GM10266 (cell line): Measurements from ENCODE around the gene ZKSCAN5.
A peak's percentile ranks its signal among the peaks of the same experiment; 100 is the strongest.

Source experiments
- DNase-seq: peaks from one replicate; pipeline ENCODE4 v3.0.0; 2012; ENCODE audit errors: extremely low spot score
- TF ChIP-seq, protein P1 (sequence below): IDR thresholded peaks from 2 replicates; pipeline ENCODE4 v1.5.1; 2012; ENCODE audit warnings: mild to moderate bottlenecking, low read depth; ENCODE audit not compliant: control insufficient read depth, insufficient read depth; ENCODE audit errors: missing control alignments

The ZKSCAN5 gene

DNA sequence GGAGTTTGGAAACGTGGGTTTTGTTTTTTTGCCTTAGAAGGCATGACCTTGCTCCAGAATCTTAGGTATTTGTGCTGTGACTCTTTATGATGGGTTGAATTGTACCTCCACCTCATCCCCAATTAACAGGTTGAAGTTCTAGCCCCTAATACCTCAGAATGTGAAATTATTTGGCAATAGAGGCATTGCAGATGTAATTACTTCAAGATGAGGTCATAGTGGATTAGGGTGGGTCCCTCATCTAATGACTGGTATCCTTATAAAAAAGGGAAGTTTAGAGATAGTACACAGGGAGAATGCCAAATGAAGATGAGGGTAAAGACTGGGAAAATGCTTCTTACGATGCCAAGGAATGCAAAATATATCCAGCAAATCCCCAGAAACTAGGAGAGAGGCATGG is 50.5 kb downstream of the ZKSCAN5 start:
- TF ChIP-seq, protein P1, sequence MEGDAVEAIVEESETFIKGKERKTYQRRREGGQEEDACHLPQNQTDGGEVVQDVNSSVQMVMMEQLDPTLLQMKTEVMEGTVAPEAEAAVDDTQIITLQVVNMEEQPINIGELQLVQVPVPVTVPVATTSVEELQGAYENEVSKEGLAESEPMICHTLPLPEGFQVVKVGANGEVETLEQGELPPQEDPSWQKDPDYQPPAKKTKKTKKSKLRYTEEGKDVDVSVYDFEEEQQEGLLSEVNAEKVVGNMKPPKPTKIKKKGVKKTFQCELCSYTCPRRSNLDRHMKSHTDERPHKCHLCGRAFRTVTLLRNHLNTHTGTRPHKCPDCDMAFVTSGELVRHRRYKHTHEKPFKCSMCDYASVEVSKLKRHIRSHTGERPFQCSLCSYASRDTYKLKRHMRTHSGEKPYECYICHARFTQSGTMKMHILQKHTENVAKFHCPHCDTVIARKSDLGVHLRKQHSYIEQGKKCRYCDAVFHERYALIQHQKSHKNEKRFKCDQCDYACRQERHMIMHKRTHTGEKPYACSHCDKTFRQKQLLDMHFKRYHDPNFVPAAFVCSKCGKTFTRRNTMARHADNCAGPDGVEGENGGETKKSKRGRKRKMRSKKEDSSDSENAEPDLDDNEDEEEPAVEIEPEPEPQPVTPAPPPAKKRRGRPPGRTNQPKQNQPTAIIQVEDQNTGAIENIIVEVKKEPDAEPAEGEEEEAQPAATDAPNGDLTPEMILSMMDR: no peak
- no peak for DNase-seq

DNA sequence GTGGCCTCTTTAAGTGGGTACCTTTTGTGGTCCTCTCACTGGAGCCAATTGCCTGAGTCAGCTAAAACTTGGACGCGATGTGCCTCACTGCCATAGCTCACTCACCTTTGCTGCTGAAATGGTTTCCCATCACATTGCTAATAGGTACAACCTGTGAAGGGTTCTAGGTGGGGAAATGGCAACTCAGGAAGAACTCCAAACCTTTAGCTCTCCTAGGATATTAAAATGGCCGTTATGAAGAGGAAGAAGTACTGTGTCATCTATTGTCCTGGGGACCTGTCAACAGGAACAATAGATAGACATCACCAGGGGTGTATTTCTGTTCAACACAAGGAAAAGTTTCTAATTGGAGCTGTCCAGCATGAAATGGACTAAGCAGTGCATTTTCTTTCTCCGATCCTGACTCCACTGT is 52.7 kb downstream of the ZKSCAN5 start:
- TF ChIP-seq, protein P1: no peak
- no peak for DNase-seq

DNA sequence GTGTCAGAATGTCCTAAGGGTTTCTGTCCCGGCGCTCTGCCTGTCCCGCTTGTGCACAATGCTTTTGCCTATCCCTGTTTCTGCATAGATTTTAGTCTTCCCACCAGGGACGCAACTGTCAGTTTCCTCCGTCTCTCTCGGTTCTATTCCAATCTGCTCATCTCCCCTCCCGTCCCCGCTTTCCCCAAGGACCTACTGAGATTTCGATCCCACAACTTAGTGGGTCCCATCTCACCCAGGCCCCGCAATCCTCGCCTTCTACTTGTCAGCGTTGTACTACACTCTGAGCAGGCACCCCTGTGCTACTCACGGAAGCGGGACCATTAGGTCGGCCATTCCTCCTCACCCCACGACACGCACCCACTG is 53.5 kb downstream of the ZKSCAN5 start:
- TF ChIP-seq, protein P1: no peak
- DNase-seq: no peak

DNA sequence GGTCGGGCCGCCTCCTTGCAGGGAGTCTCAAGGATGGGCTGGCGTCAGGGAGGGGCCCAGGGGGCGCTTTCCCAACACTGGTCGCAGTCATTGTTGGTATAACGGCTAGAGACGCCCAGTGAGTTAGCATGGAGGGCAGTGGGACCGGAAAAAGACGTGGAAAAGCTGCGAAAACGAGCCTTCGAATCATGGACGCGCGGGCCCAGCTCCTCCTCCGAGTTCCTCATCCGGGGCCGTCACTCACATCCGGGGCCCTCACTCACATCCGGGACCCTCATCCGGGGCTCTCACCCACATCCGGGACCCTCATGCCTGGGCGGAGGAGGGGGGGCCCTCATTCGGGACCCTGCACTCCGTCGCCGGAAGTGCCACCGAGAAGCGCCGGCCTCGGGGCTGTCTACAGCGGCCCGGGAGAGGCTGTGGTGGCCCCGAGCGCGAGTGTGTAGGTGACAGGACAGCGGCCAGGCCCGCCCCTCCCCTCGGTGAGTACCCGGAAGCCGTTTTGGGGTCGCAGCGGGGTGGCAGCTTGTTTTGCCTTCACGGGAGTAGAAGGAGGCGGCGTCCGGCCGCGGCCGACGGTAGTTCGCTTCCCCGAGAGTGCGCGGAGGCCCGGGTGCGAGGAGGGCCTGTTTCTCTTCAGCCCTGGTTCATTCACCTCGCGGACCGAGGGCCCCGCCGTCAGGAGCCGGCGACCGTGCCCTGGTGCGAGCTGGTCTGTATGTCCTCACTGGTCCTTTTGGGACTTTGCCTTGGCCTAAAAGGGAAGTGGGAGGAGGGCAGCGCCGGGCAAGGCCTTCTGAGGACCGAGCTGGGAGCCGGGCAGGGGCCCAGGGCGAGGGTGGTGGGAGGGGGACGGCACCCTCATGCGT is 54.1 kb downstream of the ZKSCAN5 start, which contains the start of gene ZNF655:
ZNF655 (plus strand) TSS at position 337 of the 869 bp plus-strand sequence. CDS start 1,918 bp downstream, outside the sequence.
- DNase-seq: peak; percentile 93
- TF ChIP-seq, protein P1: no peak

DNA sequence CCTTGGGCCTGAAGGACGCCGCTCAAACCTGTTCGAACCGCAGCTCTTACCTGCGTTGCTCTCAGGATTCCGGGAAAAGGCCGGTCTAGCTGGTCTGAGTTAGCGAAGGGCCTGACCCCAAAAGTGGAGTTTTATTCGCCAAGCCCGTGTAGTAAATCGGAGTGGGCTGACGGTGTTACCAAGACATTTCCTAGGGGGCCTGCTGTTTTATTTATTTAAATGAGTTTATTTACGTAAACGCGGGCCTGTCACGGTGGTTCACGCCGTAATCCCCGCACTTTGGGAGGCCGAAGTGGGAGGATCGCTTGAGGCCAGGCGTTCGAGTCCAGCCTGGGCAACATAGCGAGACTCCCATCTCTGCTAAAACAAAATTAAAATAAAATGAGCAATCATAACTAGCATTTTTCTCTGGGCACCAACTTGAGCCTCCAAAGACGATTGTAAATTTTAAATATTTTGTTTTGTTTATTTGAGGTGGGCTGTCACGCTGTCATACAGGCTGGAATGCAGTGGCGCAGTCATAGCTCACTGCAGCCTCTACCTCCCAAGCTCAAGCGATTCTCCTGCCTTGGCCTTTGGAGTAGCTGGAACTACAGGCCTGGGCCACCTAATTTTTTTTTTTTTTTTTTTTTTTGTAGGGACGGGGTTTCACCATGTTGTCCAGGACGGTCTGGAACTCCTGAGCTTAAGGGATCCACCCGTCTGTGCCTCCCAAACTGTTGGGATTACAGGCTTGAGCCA is 54.9 kb downstream of the ZKSCAN5 start:
- no peak for DNase-seq
- TF ChIP-seq, protein P1: no peak

DNA sequence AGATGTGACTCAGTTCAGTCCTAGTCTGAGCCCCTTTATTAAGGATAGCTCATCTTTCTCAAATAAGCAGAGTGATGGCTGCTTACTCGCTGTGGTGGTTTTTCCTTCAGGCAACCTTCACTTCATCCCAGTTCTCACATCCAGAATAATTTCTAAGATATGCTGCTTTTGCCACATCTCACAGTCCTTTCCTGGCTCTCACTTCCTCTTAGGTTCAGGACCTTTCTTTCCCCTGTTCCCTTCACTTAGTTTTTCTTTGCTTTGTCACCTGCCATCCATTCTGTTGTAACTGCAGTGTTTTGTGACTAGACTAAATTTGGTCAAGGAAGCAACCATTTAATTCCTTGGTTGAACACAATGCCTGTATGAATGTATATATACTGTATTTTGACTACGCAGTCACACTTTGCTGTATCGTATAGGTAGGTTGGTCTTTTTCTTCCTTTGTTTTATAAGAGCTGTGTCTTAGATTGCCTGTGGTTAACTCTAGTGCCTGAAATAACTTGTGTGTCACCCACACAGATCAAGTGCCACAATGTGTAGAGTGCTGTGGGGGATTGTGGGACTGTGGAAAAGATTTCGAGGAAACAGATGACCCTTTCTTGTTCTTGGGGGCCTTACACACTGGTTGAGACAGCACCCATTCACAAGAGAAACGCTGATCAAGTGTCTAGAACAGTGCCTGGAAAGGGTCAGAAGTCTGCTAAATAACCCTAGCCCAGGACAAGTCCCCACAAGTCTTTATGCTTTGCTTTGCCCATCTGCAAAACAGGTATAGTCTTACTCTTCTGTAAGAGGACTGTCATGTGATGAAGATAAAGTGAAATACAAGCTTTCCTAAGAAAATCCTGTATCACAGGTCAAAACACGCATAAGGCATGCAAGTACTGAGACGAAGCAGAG is 56.6 kb downstream of the ZKSCAN5 start:
- TF ChIP-seq, protein P1: no peak
- no peak for DNase-seq
